Caco-2 (cell line): ENCODE results near the gene NPIPB6. TPM values are rescaled to one million over a fixed set of nuclear protein-coding genes. Genes with fewer than 3 reads are reported as not detected.

Experiments
- BruUV-seq: library from RNA; stranded (reverse); fragments of 400-500 nt; replicated peaks from 2 replicates; lab custom pipeline; 2021; lab: Mats Ljungman, UMichigan
- CTCF ChIA-PET: fragments of 300-600 bp; sonication (Branson Sonifier 250); formaldehyde crosslinking; loops from one replicate; lab custom pipeline; 2022; ENCODE audit warnings: antibody characterized with exemption; lab: Charles Lee
- POLR2A ChIA-PET: fragments of 300-600 bp; sonication (Branson Sonifier 250); formaldehyde crosslinking; loops from one replicate; lab custom pipeline; 2022; ENCODE audit warnings: antibody characterized with exemption; lab: Charles Lee
- DNase-seq, 2 experiments: peaks; one replicate each; pipeline versions ENCODE4 v3.0.0 to v3.0.0-alpha.2; 2020 to 2022
- H3K27me3 ChIP-seq: replicated peaks from 2 replicates; pipeline ENCODE4 v1.6.0; 2011; ENCODE audit warnings: low read length; ENCODE audit not compliant: control insufficient read depth, insufficient read depth
- H3K36me3 ChIP-seq: 2 replicates; pipeline ENCODE4 v1.5.1; 2011; ENCODE audit warnings: low read length; ENCODE audit not compliant: control insufficient read depth, insufficient read depth
- H3K4me1 ChIP-seq: fragments of 250-450 bp; sonication (Bioruptor Pico); 2 replicates; pipeline ENCODE4 v1.5.1; 2020; ENCODE audit warnings: mild to moderate bottlenecking
- H3K4me3 ChIP-seq: 2 replicates; pipeline ENCODE4 v1.5.1; 2011; ENCODE audit warnings: low read depth, mild to moderate bottlenecking, control low read depth, low read length
- H3K9me3 ChIP-seq: fragments of 250-450 bp; sonication (Bioruptor Pico); 2 replicates; pipeline ENCODE4 v1.5.1; 2020; ENCODE audit warnings: mild to moderate bottlenecking, moderate library complexity
- H3K27ac Mint-ChIP-seq: one replicate; pipeline ENCODE4 v1.8.0; 2022; ENCODE audit warnings: mixed read lengths; ENCODE audit not compliant: unreplicated experiment
- H3K27me3 Mint-ChIP-seq: one replicate; pipeline ENCODE4 v1.8.0; 2022; ENCODE audit warnings: mixed read lengths; ENCODE audit not compliant: insufficient read depth, unreplicated experiment
- H3K36me3 Mint-ChIP-seq: one replicate; pipeline ENCODE4 v1.8.0; 2022; ENCODE audit warnings: mild to moderate bottlenecking, mixed read lengths; ENCODE audit not compliant: insufficient read depth, unreplicated experiment
- H3K4me1 Mint-ChIP-seq: one replicate; pipeline ENCODE4 v1.8.0; 2022; ENCODE audit warnings: low read depth, mixed read lengths; ENCODE audit not compliant: unreplicated experiment
- H3K4me3 Mint-ChIP-seq: one replicate; pipeline ENCODE4 v1.8.0; 2022; ENCODE audit warnings: mild to moderate bottlenecking, moderate library complexity, mixed read lengths; ENCODE audit not compliant: unreplicated experiment
- H3K9me3 Mint-ChIP-seq: one replicate; pipeline ENCODE4 v1.8.0; 2022; ENCODE audit warnings: mixed read lengths; ENCODE audit not compliant: unreplicated experiment
- CTCF ChIP-seq, 2 experiments: fragments of 200-600 bp in 1 of 2; IDR thresholded peaks; 1 replicate in 1 of 2; 2 replicates in 1 of 2; pipeline versions ENCODE4 v1.5.1 to v1.8.0; 2011 to 2022; ENCODE audit warnings: antibody characterized with exemption in 1 of 2, control low read depth in 1 of 2, inconsistent platforms in 1 of 2, low read depth in 1 of 2, low read length in 1 of 2, mild to moderate bottlenecking in 1 of 2, moderate library complexity in 1 of 2; ENCODE audit not compliant: insufficient read depth in 1 of 2, severe bottlenecking in 1 of 2, unreplicated experiment in 1 of 2
- intact Hi-C: fragments of 100-400 bp; cut with micrococcal nuclease; formaldehyde crosslinking; loops from one replicate; pipeline ENCODE4 v1.10.0; 2022; ENCODE audit not compliant: unreplicated experiment
- total RNA-seq: library from RNA; stranded (reverse); gene quantifications from 2 replicates; pipeline ENCODE4 v1.2.3, GENCODE V29; 2022

Gene NPIPB6
- total RNA-seq, 1 experiment from 2014 or later, result 1.4 TPM

- H3K4me1 Mint-ChIP-seq, result no peaks in the 10 kb centered on the region
- Histone ChIP-seq H3K9me3 (no peaks in the 10 kb centered on the region), H3K4me3 (no peak overlapping the region), H3K4me1 (no peaks in the 10 kb centered on the region), H3K36me3 (no peaks in the 10 kb centered on the region), H3K27me3 (no peaks in the 10 kb centered on the region)
- DNase-seq, result no peak
- H3K27me3 Mint-ChIP-seq, result no peaks in the 10 kb centered on the region
- no peak overlapping the region for H3K27ac Mint-ChIP-seq
- CTCF ChIA-PET, result no interaction called here
- POLR2A ChIA-PET, result no interaction called here
- no peak for TF ChIP-seq CTCF (IDR thresholded peaks at IDR 0.05; ENCODE audit: insufficient read depth in 1 of 2, low read depth in 1 of 2, low read length in 1 of 2, severe bottlenecking in 1 of 2, unreplicated experiment in 1 of 2)
- BruUV-seq, result no TSS peak
- no peak overlapping the region for H3K4me3 Mint-ChIP-seq
- peaks cover 19% of the 10 kb centered on the region for H3K36me3 Mint-ChIP-seq
- intact Hi-C loops, result no loop called here
- H3K9me3 Mint-ChIP-seq, result no peaks in the 10 kb centered on the region
Observed at GRCh38 chr16:28309811-28310311, 53.4 kb downstream of the NPIPB6 start.

DNA sequence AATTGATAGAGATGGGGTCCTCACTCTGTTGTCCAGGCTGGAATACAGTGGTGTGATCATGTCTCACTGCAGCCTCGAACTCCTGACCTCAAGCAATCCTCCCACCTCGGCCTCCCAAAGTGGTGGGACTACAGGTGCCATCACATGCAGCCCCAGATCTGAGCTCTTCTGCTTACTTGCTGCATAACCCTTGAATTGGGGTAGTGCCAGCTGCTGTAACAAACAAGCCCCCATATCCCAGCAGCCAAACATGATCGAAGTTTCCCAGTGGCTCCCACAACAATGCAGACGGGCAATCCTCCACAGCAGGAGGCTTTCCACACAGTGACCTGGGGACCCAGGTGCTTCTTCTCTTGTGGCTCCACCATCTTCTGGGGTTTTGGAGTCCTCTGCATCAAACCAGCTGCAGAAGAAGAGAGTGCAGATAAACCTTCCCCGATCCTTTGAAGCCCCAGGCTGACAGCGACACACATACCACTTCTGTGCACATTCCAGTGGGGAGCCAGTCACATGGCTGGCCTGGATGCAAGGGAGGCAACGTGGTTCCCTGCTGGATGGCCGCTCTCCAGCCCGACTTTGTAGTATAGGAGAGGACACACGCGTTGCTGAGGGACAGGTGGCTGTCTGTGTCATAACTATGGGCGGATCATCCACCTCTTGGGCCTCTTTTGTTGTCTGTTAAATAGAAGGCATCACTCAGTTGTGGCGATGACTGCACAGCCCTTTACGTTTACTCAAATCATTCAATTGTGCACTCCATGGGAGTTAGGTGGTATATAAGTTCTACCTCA lies 54.3 kb downstream of the NPIPB6 start:
- no peaks in the 10 kb centered on the region for H3K4me1 ChIP-seq
- H3K36me3 Mint-ChIP-seq, result peaks cover 20% of the 10 kb centered on the region
- H3K27ac Mint-ChIP-seq, result no peak overlapping the region
- no peaks in the 10 kb centered on the region for H3K27me3 Mint-ChIP-seq
- no peaks in the 10 kb centered on the region for H3K9me3 Mint-ChIP-seq
- TF ChIP-seq CTCF (IDR thresholded peaks at IDR 0.05; ENCODE audit: insufficient read depth in 1 of 2, low read depth in 1 of 2, low read length in 1 of 2, severe bottlenecking in 1 of 2, unreplicated experiment in 1 of 2), result no peak
- ChIA-PET CTCF (no interaction called here), POLR2A (no interaction called here)
- no peaks in the 10 kb centered on the region for H3K9me3 ChIP-seq
- no peaks in the 10 kb centered on the region for H3K36me3 ChIP-seq
- no peak overlapping the region for H3K4me3 Mint-ChIP-seq
- no TSS peak for BruUV-seq
- no peak overlapping the region for H3K4me3 ChIP-seq
- intact Hi-C loops, result no loop called here
- no peak for DNase-seq
- H3K27me3 ChIP-seq, result no peaks in the 10 kb centered on the region
- no peaks in the 10 kb centered on the region for H3K4me1 Mint-ChIP-seq

DNA sequence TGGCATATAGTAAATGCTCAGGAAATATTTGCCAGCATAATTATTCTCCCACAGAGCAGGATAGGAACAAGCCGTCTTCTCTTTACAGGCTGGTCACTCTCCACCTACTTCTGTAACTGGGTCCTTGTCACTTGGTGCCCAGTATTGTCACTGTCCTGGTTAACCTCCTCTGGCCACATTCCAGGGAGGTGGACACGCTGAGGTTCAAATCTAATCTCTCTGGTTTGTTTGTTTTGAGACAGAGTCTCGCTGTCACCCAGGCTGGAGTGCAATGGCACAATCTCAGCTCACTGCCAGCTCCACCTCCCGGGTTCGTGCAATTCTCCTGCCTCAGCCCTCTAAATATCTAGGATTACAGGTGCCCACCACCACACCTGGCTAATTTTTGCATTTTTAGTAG lies 55.4 kb downstream of the NPIPB6 start:
- POLR2A ChIA-PET, result no interaction called here
- Histone ChIP-seq H3K4me3 (no peak overlapping the region), H3K27me3 (no peaks in the 10 kb centered on the region), H3K9me3 (no peaks in the 10 kb centered on the region), H3K36me3 (no peaks in the 10 kb centered on the region), H3K4me1 (no peaks in the 10 kb centered on the region)
- DNase-seq, result no peak
- no peak overlapping the region for H3K27ac Mint-ChIP-seq
- TF ChIP-seq CTCF (IDR thresholded peaks at IDR 0.05; ENCODE audit: insufficient read depth in 1 of 2, low read depth in 1 of 2, low read length in 1 of 2, severe bottlenecking in 1 of 2, unreplicated experiment in 1 of 2), result no peak
- intact Hi-C loops, result no loop called here
- no peak overlapping the region for H3K4me3 Mint-ChIP-seq
- H3K27me3 Mint-ChIP-seq, result no peaks in the 10 kb centered on the region
- H3K9me3 Mint-ChIP-seq, result no peaks in the 10 kb centered on the region
- CTCF ChIA-PET, result no interaction called here
- BruUV-seq, result no TSS peak
- H3K4me1 Mint-ChIP-seq, result no peaks in the 10 kb centered on the region
- peaks cover 20% of the 10 kb centered on the region for H3K36me3 Mint-ChIP-seq
